Measurements from ENCODE around the gene KRTAP17-1. TPM values are rescaled to one million over a fixed set of nuclear protein-coding genes. Genes with fewer than 3 reads are reported as not detected.
"Not testable (repeated sequence)": the region's sequence is repeated elsewhere in the genome, so short reads cannot be mapped to it uniquely, and the experiment has no call there.

KRTAP17-1 gene
- total RNA-seq, 2 donors from 2014 or later, result not detected

DNA sequence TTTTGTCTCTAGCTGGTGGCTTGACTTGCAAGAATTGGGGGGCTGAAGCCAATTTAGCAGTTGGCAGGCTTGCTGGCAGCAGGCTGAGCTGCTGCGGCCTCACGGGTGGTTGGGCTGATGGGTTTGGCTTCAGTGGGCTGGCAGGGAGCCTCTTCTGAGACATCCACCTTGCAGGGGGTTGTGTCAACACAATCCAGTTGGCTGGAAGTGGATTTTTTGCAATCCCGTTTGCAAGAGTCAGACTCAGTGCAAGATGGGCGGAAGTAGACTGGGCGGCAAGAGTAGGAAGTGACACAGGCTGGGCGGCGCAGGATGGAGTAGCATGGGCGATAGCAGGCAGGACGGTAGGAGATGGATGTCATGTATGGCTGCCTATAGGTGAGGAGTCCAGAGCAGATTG, 7.9 kb downstream of the KRTAP17-1 start:
- ATAC-seq, result no peak
- no peak for DNase-seq (ENCODE audit: low spot score)
- no peaks in the 10 kb centered on the region for H3K9me3 Mint-ChIP-seq
- peaks cover 4 to 6% of the 10 kb centered on the region in 2 donors for H3K27me3 Mint-ChIP-seq
- peak overlapping the region; percentile 78 for H3K4me3 Mint-ChIP-seq
- H3K36me3 Mint-ChIP-seq, result no peaks in the 10 kb centered on the region
- peaks cover 30 to 40% of the 10 kb centered on the region in 2 donors for H3K4me1 Mint-ChIP-seq (ENCODE audit: low read depth in 2 of 2)
- H3K27ac Mint-ChIP-seq, result peak overlapping the region; percentile 21 to 60

DNA sequence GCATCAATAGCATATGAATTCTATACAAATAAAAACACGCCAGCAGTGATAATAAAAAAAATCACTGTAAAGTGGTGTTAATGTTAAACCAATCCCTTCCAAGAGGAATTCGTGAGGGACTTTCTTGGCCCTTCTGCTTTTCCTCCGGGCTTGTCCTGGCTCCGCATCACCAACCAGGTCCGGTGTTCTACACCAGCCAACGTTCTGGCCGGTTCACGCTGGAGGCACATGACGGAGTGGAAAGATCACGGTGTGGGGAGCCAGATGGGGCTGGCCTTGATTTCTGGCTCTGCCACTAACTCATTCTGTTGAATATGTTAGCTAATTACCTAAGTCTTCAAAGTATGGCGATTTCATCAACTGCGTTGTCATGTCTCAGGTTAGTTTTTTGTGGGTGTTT, 11.4 kb downstream of the KRTAP17-1 start:
- DNase-seq (ENCODE audit: low spot score) (no peak), ATAC-seq (no peak)
- H3K4me3 Mint-ChIP-seq, result no peak overlapping the region
- H3K4me1 Mint-ChIP-seq (ENCODE audit: low read depth in 2 of 2), result peaks cover 25 to 28% of the 10 kb centered on the region in 2 donors
- H3K27me3 Mint-ChIP-seq, result peaks cover 16 to 19% of the 10 kb centered on the region in 2 donors
- no peaks in the 10 kb centered on the region for H3K9me3 Mint-ChIP-seq
- no peak overlapping the region for H3K27ac Mint-ChIP-seq
- H3K36me3 Mint-ChIP-seq, result no peaks in the 10 kb centered on the region

DNA sequence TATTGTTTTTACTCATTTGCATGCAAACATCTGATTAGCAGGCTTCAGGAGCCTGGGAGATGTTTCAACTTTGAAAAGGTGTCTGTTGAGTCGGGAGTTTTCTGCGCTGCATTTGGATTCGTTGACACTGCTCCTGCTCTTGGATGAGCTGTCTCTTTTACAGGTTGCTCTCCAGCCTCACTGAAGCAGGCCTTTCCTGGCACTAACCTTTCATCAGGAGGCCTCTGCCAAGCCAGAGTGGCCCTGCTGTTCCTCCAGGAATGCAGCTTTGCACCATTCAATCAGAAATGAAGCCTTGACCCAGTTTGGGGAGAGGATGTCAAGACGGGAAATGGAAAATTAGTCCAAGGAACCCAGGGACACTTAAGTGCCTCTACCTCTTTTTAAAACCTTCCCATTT, 12.5 kb downstream of the KRTAP17-1 start:
- H3K36me3 Mint-ChIP-seq, result no peaks in the 10 kb centered on the region
- ATAC-seq (no peak), DNase-seq (ENCODE audit: low spot score) (no peak)
- H3K27me3 Mint-ChIP-seq, result peaks cover 16 to 19% of the 10 kb centered on the region in 2 donors
- H3K4me3 Mint-ChIP-seq, result no peak overlapping the region
- no peak overlapping the region for H3K27ac Mint-ChIP-seq
- no peaks in the 10 kb centered on the region for H3K9me3 Mint-ChIP-seq
- H3K4me1 Mint-ChIP-seq (ENCODE audit: low read depth in 2 of 2), result peaks cover 14 to 17% of the 10 kb centered on the region in 2 donors

DNA sequence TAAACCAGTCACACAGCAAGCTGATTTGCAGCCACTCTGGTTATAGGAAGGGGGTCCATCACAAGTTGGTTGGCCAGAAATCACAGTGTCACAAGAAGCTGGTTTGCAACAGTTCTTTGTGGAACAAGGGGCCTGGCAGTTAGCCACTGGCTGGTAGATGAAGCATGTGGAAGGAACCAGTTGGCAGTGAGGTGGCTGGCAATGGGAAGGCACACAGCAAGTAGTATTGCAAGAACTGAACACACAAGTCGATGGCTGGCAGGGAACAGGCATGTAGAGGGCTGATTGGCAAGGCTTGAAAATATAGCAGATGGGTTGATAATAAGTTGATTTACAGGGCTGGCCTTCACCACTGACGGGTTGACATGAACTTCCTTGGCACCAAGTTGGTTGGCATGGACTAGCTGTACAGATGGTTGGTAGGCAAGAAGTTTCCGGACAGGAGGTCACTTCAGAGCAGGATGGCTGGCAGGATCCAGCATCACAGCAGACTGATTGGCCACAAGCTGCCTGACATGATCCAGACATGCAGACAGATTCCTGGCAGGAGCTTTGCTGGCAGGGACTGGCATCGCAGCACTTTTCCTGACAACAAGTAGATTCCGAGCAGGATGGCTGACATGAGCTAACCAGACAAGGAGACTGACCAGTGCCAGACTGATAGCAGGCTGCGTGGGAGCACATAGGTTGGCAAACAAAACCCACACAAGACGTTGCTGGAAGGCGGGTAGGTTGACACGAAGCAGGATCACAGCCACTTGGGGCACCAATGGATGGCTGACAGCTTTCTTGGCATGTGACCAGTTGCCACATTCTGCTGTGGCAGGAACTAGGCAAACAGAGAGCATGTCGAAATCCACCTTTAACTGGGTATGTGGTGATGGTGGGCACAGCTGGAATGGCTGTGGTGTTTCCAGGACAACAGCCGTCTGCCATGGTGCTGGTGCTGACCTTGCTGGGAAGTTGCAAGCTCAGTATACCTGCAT, 13.3 kb downstream of the KRTAP17-1 start, which contains the start of gene KRTAP29-1:
TSS of gene KRTAP29-1 (minus strand) at position 936 of the 986 bp plus-strand sequence. CDS start at position 936, 0 bp downstream.
- Mint-ChIP-seq H3K9me3 (no peaks in the 10 kb centered on the region), H3K4me3 (no peak within 1 kb of the TSS), H3K36me3 (no peaks in the 10 kb centered on the region), H3K4me1 (ENCODE audit: low read depth in 2 of 2) (peaks cover 6 to 10% of the 10 kb centered on the region in 2 donors), H3K27me3 (peaks cover 16 to 19% of the 10 kb centered on the region in 2 donors), H3K27ac (no peak within 1 kb of the TSS)
- DNase-seq (ENCODE audit: low spot score) (no peak), ATAC-seq (no peak)

DNA sequence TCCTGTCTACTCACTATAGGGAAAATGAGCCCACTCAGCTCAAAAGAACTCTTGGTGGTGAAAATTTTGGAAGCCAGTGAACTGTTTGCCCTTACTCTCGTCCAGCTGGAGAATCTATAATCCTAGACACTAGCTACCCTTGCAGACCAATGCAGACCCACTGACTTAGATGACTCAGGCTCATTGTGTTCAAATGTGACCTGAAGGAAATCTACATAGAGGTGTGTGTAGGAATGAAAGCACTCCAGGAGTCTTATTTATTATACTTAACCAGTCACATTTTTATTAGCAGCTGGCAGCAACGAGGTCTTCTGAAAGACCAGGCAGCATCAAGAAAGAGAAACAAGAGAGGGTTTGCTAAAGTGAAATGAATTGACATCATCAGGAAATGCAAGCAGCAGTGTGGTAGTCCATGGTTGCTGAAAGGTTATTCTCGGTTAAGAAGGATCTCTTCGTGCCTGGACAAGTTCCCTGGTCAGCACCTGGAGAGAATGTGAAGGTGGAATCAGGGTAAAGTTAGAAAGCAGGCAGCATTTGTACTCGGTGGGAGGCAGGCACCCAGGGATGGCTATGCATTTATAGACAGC, 14.2 kb downstream of the KRTAP17-1 start:
- peaks cover 16 to 19% of the 10 kb centered on the region in 2 donors for H3K27me3 Mint-ChIP-seq
- no peak overlapping the region for H3K4me3 Mint-ChIP-seq
- peaks cover 0 to 4% of the 10 kb centered on the region in 2 donors for H3K4me1 Mint-ChIP-seq (ENCODE audit: low read depth in 2 of 2)
- no peaks in the 10 kb centered on the region for H3K9me3 Mint-ChIP-seq
- H3K27ac Mint-ChIP-seq, result no peak overlapping the region
- DNase-seq (ENCODE audit: low spot score) (no peak), ATAC-seq (no peak)
- no peaks in the 10 kb centered on the region for H3K36me3 Mint-ChIP-seq

DNA sequence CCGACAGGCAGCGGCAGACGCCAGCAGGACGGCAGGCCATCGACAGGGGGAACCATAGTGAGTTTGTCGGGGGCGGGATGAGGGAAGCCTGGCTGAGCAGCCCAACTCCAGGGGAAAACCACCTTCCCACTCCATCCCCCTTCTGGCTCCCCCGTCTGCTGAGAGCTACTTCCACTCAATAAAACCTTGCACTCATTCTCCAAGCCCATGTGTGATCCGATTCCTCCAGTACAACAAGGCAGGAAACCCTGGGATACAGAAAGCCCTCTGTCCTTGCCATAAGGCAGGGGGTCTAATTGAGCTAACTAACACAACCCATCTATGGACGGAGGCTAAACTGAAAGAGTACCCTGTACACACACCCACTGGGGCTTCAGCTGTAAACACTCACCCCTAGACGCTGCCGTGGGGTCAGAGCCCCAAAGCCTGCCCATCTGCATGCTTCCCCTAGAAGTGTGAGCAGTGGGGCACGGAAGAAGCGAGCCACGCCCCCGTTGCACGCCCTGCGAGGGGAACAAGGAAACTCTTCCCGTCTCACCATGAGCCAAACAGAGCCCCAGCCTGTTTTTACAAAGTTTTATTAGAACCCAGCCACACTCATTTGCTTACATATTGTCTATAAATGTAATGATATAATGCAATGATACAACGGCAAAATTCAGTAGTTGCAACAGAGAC, 16.9 kb downstream of the KRTAP17-1 start:
- no peaks in the 10 kb centered on the region for H3K36me3 Mint-ChIP-seq
- H3K9me3 Mint-ChIP-seq, result no peaks in the 10 kb centered on the region
- ATAC-seq (no peak), DNase-seq (ENCODE audit: low spot score) (no peak)
- peaks cover 0 to 4% of the 10 kb centered on the region in 2 donors for H3K4me1 Mint-ChIP-seq (ENCODE audit: low read depth in 2 of 2)
- H3K27me3 Mint-ChIP-seq, result peaks cover 17 to 18% of the 10 kb centered on the region in 2 donors
- H3K4me3 Mint-ChIP-seq, result no peak overlapping the region
- no peak overlapping the region for H3K27ac Mint-ChIP-seq

DNA sequence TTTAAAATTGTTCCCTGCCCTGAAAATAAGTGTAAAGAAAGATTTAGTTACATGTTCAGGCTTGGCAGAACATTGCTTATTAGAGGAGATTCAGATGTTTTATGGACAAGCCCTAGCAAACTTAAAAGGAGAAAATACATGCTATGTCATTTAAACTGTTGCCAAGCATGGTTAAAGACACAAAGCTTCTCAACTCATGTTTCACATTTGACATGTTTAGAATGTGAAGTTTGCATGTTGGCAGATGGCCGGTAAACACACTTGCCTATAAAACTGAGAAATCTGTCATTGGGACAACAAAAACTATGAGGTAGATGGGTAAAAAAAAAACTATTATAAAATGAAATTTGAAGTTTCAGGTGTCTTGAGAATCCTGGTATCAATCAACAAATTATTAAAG, 18.7 kb downstream of the KRTAP17-1 start:
- H3K27me3 Mint-ChIP-seq, result peaks cover 18 to 19% of the 10 kb centered on the region in 2 donors
- peaks cover 0 to 4% of the 10 kb centered on the region in 2 donors for H3K4me1 Mint-ChIP-seq (ENCODE audit: low read depth in 2 of 2)
- DNase-seq (ENCODE audit: low spot score), result no peak
- no peak overlapping the region for H3K4me3 Mint-ChIP-seq
- no peaks in the 10 kb centered on the region for H3K36me3 Mint-ChIP-seq
- H3K9me3 Mint-ChIP-seq, result no peaks in the 10 kb centered on the region
- no peak for ATAC-seq
- no peak overlapping the region for H3K27ac Mint-ChIP-seq

DNA sequence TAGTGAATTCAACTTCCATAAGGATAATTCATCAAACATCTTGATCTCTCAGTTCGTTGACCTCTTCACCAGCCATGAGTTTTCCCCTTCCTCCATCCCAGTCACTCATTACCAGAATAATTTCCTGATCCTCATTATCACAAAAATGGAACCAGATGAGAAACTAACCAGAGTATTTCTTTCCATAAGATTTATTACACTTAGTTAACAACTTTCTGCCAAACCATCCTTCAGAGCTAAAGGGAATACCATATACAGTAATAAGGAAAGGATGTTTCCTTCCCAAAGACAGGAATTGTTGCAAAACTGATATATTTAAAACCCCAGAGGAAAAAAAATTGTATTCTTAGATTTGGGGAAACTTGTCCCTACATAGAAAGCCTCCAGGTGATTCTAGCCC, 21.5 kb downstream of the KRTAP17-1 start:
- Mint-ChIP-seq H3K36me3 (no peaks in the 10 kb centered on the region), H3K4me3 (no peak overlapping the region), H3K27me3 (peaks cover 9 to 14% of the 10 kb centered on the region in 2 donors), H3K4me1 (ENCODE audit: low read depth in 2 of 2) (no peaks in the 10 kb centered on the region), H3K27ac (no peak overlapping the region), H3K9me3 (no peaks in the 10 kb centered on the region)
- no peak for DNase-seq (ENCODE audit: low spot score)
- no peak for ATAC-seq

DNA sequence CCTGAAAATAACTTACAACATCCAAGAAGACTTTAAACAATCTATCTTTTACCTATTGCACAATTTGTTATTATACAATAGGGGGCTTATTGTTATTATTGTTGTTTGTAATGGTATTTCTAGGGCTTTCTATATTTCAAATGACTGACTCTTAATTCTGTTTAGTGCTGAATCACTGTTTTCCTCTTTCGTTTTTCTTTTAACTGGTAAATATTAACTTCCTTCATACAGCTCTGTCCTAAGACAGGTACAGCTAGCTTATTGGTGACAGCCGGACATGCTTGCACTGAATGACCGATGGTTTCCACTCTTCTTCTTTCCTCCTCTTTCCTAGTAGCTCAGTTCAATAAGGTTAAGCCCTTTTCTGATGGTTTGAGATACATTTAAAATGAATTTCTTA, 28.5 kb downstream of the KRTAP17-1 start:
- no peak for DNase-seq (ENCODE audit: low spot score)
- Mint-ChIP-seq H3K27ac (no peak overlapping the region), H3K36me3 (no peaks in the 10 kb centered on the region), H3K4me3 (no peak overlapping the region), H3K9me3 (no peaks in the 10 kb centered on the region), H3K27me3 (peaks cover 11 to 14% of the 10 kb centered on the region in 2 donors), H3K4me1 (ENCODE audit: low read depth in 2 of 2) (no peaks in the 10 kb centered on the region)
- no peak for ATAC-seq

DNA sequence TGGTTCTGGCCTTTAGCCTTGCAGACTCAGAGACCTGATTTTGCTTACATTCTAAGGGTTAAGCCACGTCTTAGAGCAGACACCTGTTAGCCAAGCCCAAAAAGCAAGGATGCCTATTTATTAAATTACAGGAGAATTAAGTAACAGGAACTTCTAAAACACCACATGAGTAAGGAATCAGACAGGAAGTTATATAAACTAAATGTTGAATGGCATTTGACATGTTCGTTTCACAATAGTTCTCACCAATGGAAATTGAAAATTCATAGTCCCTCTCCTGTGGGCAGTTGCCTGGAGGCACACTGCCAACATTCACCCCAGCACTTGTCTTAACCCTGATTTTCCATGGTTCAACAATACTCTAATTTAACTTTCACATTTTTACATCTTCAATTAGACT, 31.0 kb downstream of the KRTAP17-1 start:
- no peaks in the 10 kb centered on the region for H3K36me3 Mint-ChIP-seq
- peaks cover 14 to 15% of the 10 kb centered on the region in 2 donors for H3K27me3 Mint-ChIP-seq
- no peak overlapping the region for H3K4me3 Mint-ChIP-seq
- H3K27ac Mint-ChIP-seq, result no peak overlapping the region
- DNase-seq (ENCODE audit: low spot score) (no peak), ATAC-seq (no peak)
- no peaks in the 10 kb centered on the region for H3K4me1 Mint-ChIP-seq (ENCODE audit: low read depth in 2 of 2)
- H3K9me3 Mint-ChIP-seq, result no peaks in the 10 kb centered on the region

DNA sequence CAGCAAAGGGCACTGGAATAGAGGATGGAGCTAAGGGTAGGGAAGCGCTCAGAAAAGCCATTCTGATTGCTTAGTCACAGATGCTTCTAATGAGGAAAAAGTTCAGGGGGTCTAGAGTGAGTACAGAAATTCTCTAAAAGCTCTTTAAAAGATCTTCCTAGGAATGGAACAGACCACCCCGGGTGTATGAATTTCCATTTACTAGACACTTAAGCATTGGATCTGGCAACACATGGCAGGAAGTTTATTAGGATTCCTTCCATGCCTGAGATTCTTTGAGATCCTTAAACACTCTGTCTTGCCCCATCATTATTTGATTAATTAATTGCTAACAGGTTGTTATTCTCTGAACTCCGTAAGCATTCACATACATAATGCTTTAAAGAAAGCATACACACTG, 31.5 kb downstream of the KRTAP17-1 start:
- H3K27ac Mint-ChIP-seq, result no peak overlapping the region
- peaks cover 14 to 20% of the 10 kb centered on the region in 2 donors for H3K27me3 Mint-ChIP-seq
- H3K9me3 Mint-ChIP-seq, result no peaks in the 10 kb centered on the region
- no peaks in the 10 kb centered on the region for H3K36me3 Mint-ChIP-seq
- H3K4me3 Mint-ChIP-seq, result no peak overlapping the region
- no peak for ATAC-seq
- no peaks in the 10 kb centered on the region for H3K4me1 Mint-ChIP-seq (ENCODE audit: low read depth in 2 of 2)
- DNase-seq (ENCODE audit: low spot score), result peak; percentile 3

DNA sequence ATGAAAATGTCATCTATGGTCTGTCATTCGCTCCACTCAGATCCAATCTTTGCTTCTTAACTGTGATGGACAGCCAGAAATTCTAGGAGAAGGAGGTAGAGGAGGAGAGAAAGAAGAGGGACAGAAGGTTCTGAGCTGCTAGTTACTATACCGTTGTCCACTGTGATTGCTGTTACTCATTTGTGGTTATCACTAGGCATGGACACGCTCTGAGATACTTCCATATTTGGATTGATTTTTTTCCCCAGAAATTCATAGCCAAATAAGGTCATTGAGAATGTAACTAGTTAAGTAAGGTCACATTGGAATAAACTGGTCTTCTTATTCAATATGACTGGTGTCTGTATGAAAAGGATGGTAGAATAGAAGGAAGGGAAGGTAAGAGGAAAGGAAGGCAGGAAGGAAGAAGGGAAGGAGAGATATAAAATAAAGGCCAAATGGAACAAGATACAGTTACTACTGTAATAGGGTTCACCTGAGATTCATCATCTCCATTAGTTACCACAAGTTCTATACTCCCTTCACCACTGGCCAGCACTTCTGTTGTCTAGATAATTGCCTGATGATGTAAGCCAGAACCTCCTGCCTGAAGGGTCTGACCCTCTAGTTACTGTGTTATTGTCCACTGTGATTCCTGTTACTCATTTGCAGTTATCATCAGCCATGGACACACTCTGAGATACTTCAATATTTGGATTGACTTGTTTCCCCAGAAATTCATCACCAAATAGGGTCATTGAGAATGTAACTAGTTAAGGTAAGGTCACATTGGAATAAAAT, 37.1 kb downstream of the KRTAP17-1 start:
- ATAC-seq (no peak), DNase-seq (ENCODE audit: low spot score) (no peak)
- no peak overlapping the region for H3K27ac Mint-ChIP-seq
- H3K27me3 Mint-ChIP-seq, result peaks cover 26 to 27% of the 10 kb centered on the region in 2 donors
- no peaks in the 10 kb centered on the region for H3K36me3 Mint-ChIP-seq
- no peak overlapping the region for H3K4me3 Mint-ChIP-seq
- no peaks in the 10 kb centered on the region for H3K4me1 Mint-ChIP-seq (ENCODE audit: low read depth in 2 of 2)
- no peaks in the 10 kb centered on the region for H3K9me3 Mint-ChIP-seq

DNA sequence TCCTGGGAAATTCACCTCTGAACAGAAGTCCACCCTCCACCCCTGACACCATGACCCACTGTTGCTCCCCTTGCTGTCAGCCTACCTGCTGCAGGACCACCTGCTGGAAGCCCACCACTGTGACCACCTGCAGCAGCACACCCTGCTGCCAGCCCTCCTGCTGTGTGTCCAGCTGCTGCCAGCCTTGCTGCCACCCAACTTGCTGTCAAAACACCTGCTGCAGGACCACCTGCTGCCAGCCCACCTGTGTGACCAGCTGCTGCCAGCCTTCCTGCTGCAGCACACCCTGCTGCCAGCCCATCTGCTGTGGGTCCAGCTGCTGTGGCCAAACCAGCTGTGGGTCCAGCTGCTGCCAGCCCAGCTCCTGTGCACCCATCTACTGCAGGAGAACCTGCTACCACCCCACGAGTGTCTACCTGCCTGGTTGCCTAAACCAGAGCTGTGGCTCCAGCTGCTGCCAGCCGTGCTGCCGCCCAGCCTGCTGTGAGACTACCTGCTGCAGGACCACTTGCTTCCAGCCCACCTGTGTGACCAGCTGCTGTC, 39.8 kb downstream of the KRTAP17-1 start, which contains the start of gene KRTAP9-7:
TSS of gene KRTAP9-7 (plus strand) at position 51 of the 543 bp plus-strand sequence. CDS start at position 51, 0 bp downstream.
- H3K4me1 Mint-ChIP-seq (ENCODE audit: low read depth in 2 of 2); H3K4me3 Mint-ChIP-seq; ATAC-seq; H3K27ac Mint-ChIP-seq; H3K36me3 Mint-ChIP-seq; H3K9me3 Mint-ChIP-seq; DNase-seq (ENCODE audit: low spot score): not testable (repeated sequence)
- H3K27me3 Mint-ChIP-seq, result peaks cover 20 to 35% of the 10 kb centered on the region in 2 donors
